HEK293 (cell line): Measurements from ENCODE around the gene GNG3.

Experiments used
- EGR2 ChIP-seq: fragments of 450-650 bp; formaldehyde crosslinking; IDR thresholded peaks from 2 replicates; pipeline ENCODE4 v1.5.1; 2016; ENCODE audit warnings: low read depth, missing biosample characterization, missing genetic modification characterization
- MEIS1 ChIP-seq: sonication (generic); formaldehyde crosslinking; IDR thresholded peaks from 2 replicates; pipeline ENCODE4 v1.8.1; 2022; ENCODE audit warnings: missing genetic modification reagents, mild to moderate bottlenecking, borderline replicate concordance
- SP7 ChIP-seq: fragments of 450-650 bp; formaldehyde crosslinking; IDR thresholded peaks from 2 replicates; pipeline ENCODE4 v1.5.1; 2016; ENCODE audit warnings: missing biosample characterization, missing genetic modification characterization
- ZBTB21 ChIP-seq: fragments of 450-650 bp; formaldehyde crosslinking; IDR thresholded peaks from 2 replicates; pipeline ENCODE4 v1.5.1; 2017; ENCODE audit warnings: missing biosample characterization, missing genetic modification characterization
- ZFP41 ChIP-seq: fragments of 450-650 bp; formaldehyde crosslinking; IDR thresholded peaks from 2 replicates; pipeline ENCODE4 v1.5.1; 2016; ENCODE audit warnings: missing biosample characterization, missing genetic modification characterization, borderline replicate concordance
- ZNF146 ChIP-seq: fragments of 450-650 bp; formaldehyde crosslinking; IDR thresholded peaks from 2 replicates; pipeline ENCODE4 v1.5.1; 2016; ENCODE audit warnings: missing biosample characterization, missing genetic modification characterization
- ZNF23 ChIP-seq: fragments of 450-650 bp; formaldehyde crosslinking; IDR thresholded peaks from 2 replicates; pipeline ENCODE4 v1.5.1; 2016; ENCODE audit warnings: missing biosample characterization, missing genetic modification characterization, borderline replicate concordance
- ZNF335 ChIP-seq: fragments of 450-650 bp; formaldehyde crosslinking; conservative IDR thresholded peaks from 2 replicates; pipeline ENCODE4 v1.5.1; 2016; ENCODE audit warnings: missing biosample characterization, missing genetic modification characterization
- ZNF530 ChIP-seq: fragments of 450-650 bp; formaldehyde crosslinking; IDR thresholded peaks from 2 replicates; pipeline ENCODE4 v1.5.1; 2016; ENCODE audit warnings: low read depth, missing biosample characterization, missing genetic modification characterization
- ZNF544 ChIP-seq: fragments of 450-650 bp; formaldehyde crosslinking; IDR thresholded peaks from 2 replicates; pipeline ENCODE4 v1.5.0; 2017; ENCODE audit warnings: missing biosample characterization, missing genetic modification characterization
- ZNF600 ChIP-seq: fragments of 450-650 bp; formaldehyde crosslinking; IDR thresholded peaks from 2 replicates; pipeline ENCODE4 v1.5.1; 2016; ENCODE audit warnings: missing biosample characterization, missing genetic modification characterization
- ZXDB ChIP-seq: fragments of 450-650 bp; formaldehyde crosslinking; IDR thresholded peaks from 2 replicates; pipeline ENCODE4 v1.5.1; 2016; ENCODE audit warnings: missing biosample characterization, missing genetic modification characterization
- TF ChIP-seq, protein P1 (sequence below): fragments of 450-650 bp; formaldehyde crosslinking; IDR thresholded peaks from 2 replicates; pipeline ENCODE4 v1.5.1; 2016; ENCODE audit warnings: missing biosample characterization, missing genetic modification characterization
- TF ChIP-seq, protein P2 (sequence below): fragments of 450-650 bp; formaldehyde crosslinking; IDR thresholded peaks from 2 replicates; pipeline ENCODE4 v1.5.1; 2016; ENCODE audit warnings: missing biosample characterization, missing genetic modification characterization
- TF ChIP-seq, protein P3 (sequence below): fragments of 450-650 bp; formaldehyde crosslinking; IDR thresholded peaks from 2 replicates; pipeline ENCODE4 v1.5.1; 2016; ENCODE audit warnings: missing biosample characterization, missing genetic modification characterization, borderline replicate concordance
- TF ChIP-seq, protein P4 (sequence below): fragments of 450-650 bp; formaldehyde crosslinking; IDR thresholded peaks from 2 replicates; pipeline ENCODE4 v1.5.1; 2016; ENCODE audit warnings: missing biosample characterization, missing genetic modification characterization
- TF ChIP-seq, protein P5 (sequence below): fragments of 450-650 bp; formaldehyde crosslinking; IDR thresholded peaks from 2 replicates; pipeline ENCODE4 v1.5.1; 2017; ENCODE audit warnings: missing biosample characterization, missing genetic modification characterization
- TF ChIP-seq, protein P6 (sequence below): fragments of 450-650 bp; IDR thresholded peaks from 2 replicates; pipeline ENCODE4 v1.5.1; 2018; ENCODE audit warnings: missing biosample characterization, mild to moderate bottlenecking, missing genetic modification characterization
- TF ChIP-seq, protein P7 (sequence below): fragments of 450-650 bp; formaldehyde crosslinking; IDR thresholded peaks from 2 replicates; pipeline ENCODE4 v1.5.1; 2016; ENCODE audit warnings: missing biosample characterization, missing genetic modification characterization
- TF ChIP-seq, protein P8 (sequence below): fragments of 450-650 bp; formaldehyde crosslinking; IDR thresholded peaks from 2 replicates; pipeline ENCODE4 v1.5.1; 2016; ENCODE audit warnings: missing biosample characterization, missing genetic modification characterization

Gene GNG3

DNA sequence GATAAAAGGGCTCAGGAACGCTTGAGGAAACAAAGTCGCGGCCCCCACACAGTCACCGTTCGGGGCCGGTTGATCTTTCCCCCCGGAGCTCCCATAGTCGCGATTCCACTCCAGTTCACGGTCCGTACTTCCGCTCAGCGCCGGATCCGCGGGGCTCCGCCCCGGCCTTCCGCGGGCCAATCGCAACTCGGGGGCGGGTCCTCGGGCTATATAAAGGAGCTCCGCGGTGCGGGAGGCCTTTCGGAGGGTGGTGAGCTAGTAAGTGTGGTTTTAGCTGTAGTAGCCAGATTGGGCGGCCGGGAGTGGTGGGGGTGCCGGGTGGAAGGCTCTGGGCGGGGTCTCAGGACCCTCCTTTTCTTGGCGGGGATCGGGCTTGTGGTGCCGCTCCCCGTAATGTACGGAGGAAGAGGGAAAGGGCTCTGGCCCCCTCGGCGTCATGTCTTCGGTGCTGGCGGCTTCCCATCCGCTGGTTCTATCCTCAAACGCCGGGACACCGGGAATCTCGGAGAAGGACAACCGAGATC lies 42.3 kb upstream of the GNG3 start, which contains the start of the genes C11orf98 and CSKMT (continued):
- TF ChIP-seq, protein P1, sequence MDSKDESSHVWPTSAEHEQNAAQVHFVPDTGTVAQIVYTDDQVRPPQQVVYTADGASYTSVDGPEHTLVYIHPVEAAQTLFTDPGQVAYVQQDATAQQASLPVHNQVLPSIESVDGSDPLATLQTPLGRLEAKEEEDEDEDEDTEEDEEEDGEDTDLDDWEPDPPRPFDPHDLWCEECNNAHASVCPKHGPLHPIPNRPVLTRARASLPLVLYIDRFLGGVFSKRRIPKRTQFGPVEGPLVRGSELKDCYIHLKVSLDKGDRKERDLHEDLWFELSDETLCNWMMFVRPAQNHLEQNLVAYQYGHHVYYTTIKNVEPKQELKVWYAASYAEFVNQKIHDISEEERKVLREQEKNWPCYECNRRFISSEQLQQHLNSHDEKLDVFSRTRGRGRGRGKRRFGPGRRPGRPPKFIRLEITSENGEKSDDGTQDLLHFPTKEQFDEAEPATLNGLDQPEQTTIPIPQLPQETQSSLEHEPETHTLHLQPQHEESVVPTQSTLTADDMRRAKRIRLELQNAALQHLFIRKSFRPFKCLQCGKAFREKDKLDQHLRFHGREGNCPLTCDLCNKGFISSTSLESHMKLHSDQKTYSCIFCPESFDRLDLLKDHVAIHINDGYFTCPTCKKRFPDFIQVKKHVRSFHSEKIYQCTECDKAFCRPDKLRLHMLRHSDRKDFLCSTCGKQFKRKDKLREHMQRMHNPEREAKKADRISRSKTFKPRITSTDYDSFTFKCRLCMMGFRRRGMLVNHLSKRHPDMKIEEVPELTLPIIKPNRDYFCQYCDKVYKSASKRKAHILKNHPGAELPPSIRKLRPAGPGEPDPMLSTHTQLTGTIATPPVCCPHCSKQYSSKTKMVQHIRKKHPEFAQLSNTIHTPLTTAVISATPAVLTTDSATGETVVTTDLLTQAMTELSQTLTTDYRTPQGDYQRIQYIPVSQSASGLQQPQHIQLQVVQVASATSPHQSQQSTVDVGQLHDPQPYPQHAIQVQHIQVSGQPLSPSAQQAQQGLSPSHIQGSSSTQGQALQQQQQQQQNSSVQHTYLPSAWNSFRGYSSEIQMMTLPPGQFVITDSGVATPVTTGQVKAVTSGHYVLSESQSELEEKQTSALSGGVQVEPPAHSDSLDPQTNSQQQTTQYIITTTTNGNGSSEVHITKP (tag by site-specific recombination): peak; percentile 63; the same call in 1 of the 2 replicates
- TF ChIP-seq, protein P2, sequence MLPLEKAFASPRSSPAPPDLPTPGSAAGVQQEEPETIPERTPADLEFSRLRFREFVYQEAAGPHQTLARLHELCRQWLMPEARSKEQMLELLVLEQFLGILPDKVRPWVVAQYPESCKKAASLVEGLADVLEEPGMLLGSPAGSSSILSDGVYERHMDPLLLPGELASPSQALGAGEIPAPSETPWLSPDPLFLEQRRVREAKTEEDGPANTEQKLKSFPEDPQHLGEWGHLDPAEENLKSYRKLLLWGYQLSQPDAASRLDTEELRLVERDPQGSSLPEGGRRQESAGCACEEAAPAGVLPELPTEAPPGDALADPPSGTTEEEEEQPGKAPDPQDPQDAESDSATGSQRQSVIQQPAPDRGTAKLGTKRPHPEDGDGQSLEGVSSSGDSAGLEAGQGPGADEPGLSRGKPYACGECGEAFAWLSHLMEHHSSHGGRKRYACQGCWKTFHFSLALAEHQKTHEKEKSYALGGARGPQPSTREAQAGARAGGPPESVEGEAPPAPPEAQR (tag by site-specific recombination): no peak
- TF ChIP-seq, protein P3, sequence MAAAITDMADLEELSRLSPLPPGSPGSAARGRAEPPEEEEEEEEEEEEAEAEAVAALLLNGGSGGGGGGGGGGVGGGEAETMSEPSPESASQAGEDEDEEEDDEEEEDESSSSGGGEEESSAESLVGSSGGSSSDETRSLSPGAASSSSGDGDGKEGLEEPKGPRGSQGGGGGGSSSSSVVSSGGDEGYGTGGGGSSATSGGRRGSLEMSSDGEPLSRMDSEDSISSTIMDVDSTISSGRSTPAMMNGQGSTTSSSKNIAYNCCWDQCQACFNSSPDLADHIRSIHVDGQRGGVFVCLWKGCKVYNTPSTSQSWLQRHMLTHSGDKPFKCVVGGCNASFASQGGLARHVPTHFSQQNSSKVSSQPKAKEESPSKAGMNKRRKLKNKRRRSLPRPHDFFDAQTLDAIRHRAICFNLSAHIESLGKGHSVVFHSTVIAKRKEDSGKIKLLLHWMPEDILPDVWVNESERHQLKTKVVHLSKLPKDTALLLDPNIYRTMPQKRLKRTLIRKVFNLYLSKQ (tag by site-specific recombination): no peak
- TF ChIP-seq ZNF146 (tag by site-specific recombination) (no peak), ZNF544 (tag by site-specific recombination) (no peak), ZXDB (tag by site-specific recombination) (0 out of 2 replicates have a peak, but pooled peaks have one; percentile 25), MEIS1 (no peak), EGR2 (tag by site-specific recombination) (no peak), SP7 (tag by site-specific recombination) (no peak), ZNF600 (tag by site-specific recombination) (0 out of 2 replicates have a peak, but pooled peaks have one; percentile 56), ZBTB21 (no peak), ZNF530 (tag by site-specific recombination) (no peak), ZFP41 (tag by site-specific recombination) (no peak), ZNF23 (no peak), ZNF335 (tag by site-specific recombination) (no peak)
- TF ChIP-seq, protein P4, sequence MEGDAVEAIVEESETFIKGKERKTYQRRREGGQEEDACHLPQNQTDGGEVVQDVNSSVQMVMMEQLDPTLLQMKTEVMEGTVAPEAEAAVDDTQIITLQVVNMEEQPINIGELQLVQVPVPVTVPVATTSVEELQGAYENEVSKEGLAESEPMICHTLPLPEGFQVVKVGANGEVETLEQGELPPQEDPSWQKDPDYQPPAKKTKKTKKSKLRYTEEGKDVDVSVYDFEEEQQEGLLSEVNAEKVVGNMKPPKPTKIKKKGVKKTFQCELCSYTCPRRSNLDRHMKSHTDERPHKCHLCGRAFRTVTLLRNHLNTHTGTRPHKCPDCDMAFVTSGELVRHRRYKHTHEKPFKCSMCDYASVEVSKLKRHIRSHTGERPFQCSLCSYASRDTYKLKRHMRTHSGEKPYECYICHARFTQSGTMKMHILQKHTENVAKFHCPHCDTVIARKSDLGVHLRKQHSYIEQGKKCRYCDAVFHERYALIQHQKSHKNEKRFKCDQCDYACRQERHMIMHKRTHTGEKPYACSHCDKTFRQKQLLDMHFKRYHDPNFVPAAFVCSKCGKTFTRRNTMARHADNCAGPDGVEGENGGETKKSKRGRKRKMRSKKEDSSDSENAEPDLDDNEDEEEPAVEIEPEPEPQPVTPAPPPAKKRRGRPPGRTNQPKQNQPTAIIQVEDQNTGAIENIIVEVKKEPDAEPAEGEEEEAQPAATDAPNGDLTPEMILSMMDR (tag by site-specific recombination): no peak
- TF ChIP-seq, protein P5, sequence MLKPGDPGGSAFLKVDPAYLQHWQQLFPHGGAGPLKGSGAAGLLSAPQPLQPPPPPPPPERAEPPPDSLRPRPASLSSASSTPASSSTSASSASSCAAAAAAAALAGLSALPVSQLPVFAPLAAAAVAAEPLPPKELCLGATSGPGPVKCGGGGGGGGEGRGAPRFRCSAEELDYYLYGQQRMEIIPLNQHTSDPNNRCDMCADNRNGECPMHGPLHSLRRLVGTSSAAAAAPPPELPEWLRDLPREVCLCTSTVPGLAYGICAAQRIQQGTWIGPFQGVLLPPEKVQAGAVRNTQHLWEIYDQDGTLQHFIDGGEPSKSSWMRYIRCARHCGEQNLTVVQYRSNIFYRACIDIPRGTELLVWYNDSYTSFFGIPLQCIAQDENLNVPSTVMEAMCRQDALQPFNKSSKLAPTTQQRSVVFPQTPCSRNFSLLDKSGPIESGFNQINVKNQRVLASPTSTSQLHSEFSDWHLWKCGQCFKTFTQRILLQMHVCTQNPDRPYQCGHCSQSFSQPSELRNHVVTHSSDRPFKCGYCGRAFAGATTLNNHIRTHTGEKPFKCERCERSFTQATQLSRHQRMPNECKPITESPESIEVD: no peak
- TF ChIP-seq, protein P6, sequence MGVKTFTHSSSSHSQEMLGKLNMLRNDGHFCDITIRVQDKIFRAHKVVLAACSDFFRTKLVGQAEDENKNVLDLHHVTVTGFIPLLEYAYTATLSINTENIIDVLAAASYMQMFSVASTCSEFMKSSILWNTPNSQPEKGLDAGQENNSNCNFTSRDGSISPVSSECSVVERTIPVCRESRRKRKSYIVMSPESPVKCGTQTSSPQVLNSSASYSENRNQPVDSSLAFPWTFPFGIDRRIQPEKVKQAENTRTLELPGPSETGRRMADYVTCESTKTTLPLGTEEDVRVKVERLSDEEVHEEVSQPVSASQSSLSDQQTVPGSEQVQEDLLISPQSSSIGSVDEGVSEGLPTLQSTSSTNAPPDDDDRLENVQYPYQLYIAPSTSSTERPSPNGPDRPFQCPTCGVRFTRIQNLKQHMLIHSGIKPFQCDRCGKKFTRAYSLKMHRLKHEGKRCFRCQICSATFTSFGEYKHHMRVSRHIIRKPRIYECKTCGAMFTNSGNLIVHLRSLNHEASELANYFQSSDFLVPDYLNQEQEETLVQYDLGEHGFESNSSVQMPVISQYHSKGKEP (tag by site-specific recombination): no peak
- TF ChIP-seq, protein P7, sequence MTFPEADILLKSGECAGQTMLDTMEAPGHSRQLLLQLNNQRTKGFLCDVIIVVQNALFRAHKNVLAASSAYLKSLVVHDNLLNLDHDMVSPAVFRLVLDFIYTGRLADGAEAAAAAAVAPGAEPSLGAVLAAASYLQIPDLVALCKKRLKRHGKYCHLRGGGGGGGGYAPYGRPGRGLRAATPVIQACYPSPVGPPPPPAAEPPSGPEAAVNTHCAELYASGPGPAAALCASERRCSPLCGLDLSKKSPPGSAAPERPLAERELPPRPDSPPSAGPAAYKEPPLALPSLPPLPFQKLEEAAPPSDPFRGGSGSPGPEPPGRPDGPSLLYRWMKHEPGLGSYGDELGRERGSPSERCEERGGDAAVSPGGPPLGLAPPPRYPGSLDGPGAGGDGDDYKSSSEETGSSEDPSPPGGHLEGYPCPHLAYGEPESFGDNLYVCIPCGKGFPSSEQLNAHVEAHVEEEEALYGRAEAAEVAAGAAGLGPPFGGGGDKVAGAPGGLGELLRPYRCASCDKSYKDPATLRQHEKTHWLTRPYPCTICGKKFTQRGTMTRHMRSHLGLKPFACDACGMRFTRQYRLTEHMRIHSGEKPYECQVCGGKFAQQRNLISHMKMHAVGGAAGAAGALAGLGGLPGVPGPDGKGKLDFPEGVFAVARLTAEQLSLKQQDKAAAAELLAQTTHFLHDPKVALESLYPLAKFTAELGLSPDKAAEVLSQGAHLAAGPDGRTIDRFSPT: no peak
- TF ChIP-seq, protein P8, sequence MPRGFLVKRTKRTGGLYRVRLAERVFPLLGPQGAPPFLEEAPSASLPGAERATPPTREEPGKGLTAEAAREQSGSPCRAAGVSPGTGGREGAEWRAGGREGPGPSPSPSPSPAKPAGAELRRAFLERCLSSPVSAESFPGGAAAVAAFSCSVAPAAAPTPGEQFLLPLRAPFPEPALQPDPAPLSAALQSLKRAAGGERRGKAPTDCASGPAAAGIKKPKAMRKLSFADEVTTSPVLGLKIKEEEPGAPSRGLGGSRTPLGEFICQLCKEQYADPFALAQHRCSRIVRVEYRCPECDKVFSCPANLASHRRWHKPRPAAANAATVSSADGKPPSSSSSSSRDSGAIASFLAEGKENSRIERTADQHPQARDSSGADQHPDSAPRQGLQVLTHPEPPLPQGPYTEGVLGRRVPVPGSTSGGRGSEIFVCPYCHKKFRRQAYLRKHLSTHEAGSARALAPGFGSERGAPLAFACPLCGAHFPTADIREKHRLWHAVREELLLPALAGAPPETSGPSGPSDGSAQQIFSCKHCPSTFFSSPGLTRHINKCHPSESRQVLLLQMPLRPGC (tag by site-specific recombination): 0 out of 2 replicates have a peak, but pooled peaks have one; percentile 16
